Measurements from ENCODE around the gene ZNF675.
A peak's percentile ranks its signal among the peaks of the same experiment; 100 is the strongest.
"Not testable (repeated sequence)": the region's sequence is repeated elsewhere in the genome, so short reads cannot be mapped to it uniquely, and the experiment has no call there.

Gene ZNF675

GRCh38 chr19:23686621-23687423 lies at the start of gene ZNF675:
ZNF675 (minus strand) TSS chr19:23687212; CDS start chr19:23687033, 179 bp downstream.
- peak; percentile 70 for DNase-seq (ENCODE audit: low read depth)

GRCh38 chr19:23730729-23731465 lies 43.9 kb upstream of the ZNF675 start:
- DNase-seq (ENCODE audit: low read depth), result not testable (repeated sequence)

- DNase-seq (ENCODE audit: low read depth), result not testable (repeated sequence)
Measured at GRCh38 chr19:23724161-23724560, 37.1 kb upstream of the ZNF675 start.

- no peak for DNase-seq (ENCODE audit: low read depth)
Measured at GRCh38 chr19:23718802-23719201, 31.8 kb upstream of the ZNF675 start.

GRCh38 chr19:23716792-23717191 lies 29.8 kb upstream of the ZNF675 start:
- no peak for DNase-seq (ENCODE audit: low read depth)

GRCh38 chr19:23709347-23709746 lies 22.3 kb upstream of the ZNF675 start:
- no peak for DNase-seq (ENCODE audit: low read depth)

- no peak for DNase-seq (ENCODE audit: low read depth)
Measured at GRCh38 chr19:23706657-23707056, 19.6 kb upstream of the ZNF675 start.

- DNase-seq (ENCODE audit: low read depth), result no peak
Measured at GRCh38 chr19:23699521-23699860, 12.5 kb upstream of the ZNF675 start.

GRCh38 chr19:23698711-23699520 lies 11.9 kb upstream of the ZNF675 start:
- no peak for DNase-seq (ENCODE audit: low read depth)

- not testable (repeated sequence) for DNase-seq (ENCODE audit: low read depth)
Measured at GRCh38 chr19:23692937-23693336, 5.9 kb upstream of the ZNF675 start.

GRCh38 chr19:23673132-23673531 lies 13.9 kb downstream of the ZNF675 start:
- DNase-seq (ENCODE audit: low read depth), result no peak

- not testable (repeated sequence) for DNase-seq (ENCODE audit: low read depth)
Measured at GRCh38 chr19:23668606-23669005, 18.4 kb downstream of the ZNF675 start.

- DNase-seq (ENCODE audit: low read depth), result no peak
Measured at GRCh38 chr19:23665651-23666410, 21.2 kb downstream of the ZNF675 start.

- not testable (repeated sequence) for DNase-seq (ENCODE audit: low read depth)
Measured at GRCh38 chr19:23649817-23650216, 37.2 kb downstream of the ZNF675 start.

All from stimulated activated CD8-positive, alpha-beta memory T cell treated with anti-CD3 and anti-CD28 coated beads, Interleukin-7, amount 100 ng/mL, for 24 hours (primary cell).